GM21737 (cell line): ENCODE results near the gene EML5.

Experiments
- ATAC-seq: cut with Tn5 transposase; IDR thresholded peaks from one replicate; pipeline ENCODE4 v1.9.1; 2021; ENCODE audit warnings: mild to moderate bottlenecking, moderate library complexity; ENCODE audit not compliant: unreplicated experiment

EML5 gene

GRCh38 chr14:88625671-88626070, 167.1 kb downstream of the EML5 start:
- ATAC-seq: no peak

- ATAC-seq: no peak
Observed at GRCh38 chr14:88621100-88621499, 171.7 kb downstream of the EML5 start.

- no peak for ATAC-seq
Observed at GRCh38 chr14:88618476-88618875, 174.3 kb downstream of the EML5 start.

GRCh38 chr14:88617479-88617878, 175.3 kb downstream of the EML5 start:
- no peak for ATAC-seq

GRCh38 chr14:88616697-88617096, 176.1 kb downstream of the EML5 start:
- ATAC-seq: no peak

- no peak for ATAC-seq
Observed at GRCh38 chr14:88614218-88614907, 178.4 kb downstream of the EML5 start.

- no peak for ATAC-seq
Observed at GRCh38 chr14:88613552-88614010, 179.2 kb downstream of the EML5 start.

- ATAC-seq: no peak
Observed at GRCh38 chr14:88612981-88613380, 179.8 kb downstream of the EML5 start.

- no peak for ATAC-seq
Observed at GRCh38 chr14:88611878-88612277, 180.9 kb downstream of the EML5 start.

- ATAC-seq: no peak
Observed at GRCh38 chr14:88607829-88608228, 184.9 kb downstream of the EML5 start.

GRCh38 chr14:88605594-88605993, 187.2 kb downstream of the EML5 start:
- no peak for ATAC-seq

GRCh38 chr14:88604212-88604611, 188.5 kb downstream of the EML5 start:
- ATAC-seq: no peak

GRCh38 chr14:88599761-88600439, 192.9 kb downstream of the EML5 start:
- peak; percentile 93 for ATAC-seq

GRCh38 chr14:88599326-88599725, 193.4 kb downstream of the EML5 start:
- no peak for ATAC-seq

GRCh38 chr14:88598097-88598675, 194.6 kb downstream of the EML5 start:
- no peak for ATAC-seq

GRCh38 chr14:88597601-88598000, 195.2 kb downstream of the EML5 start:
- ATAC-seq: no peak

GRCh38 chr14:88597038-88597437, 195.7 kb downstream of the EML5 start:
- no peak for ATAC-seq

GRCh38 chr14:88592031-88592430, 200.7 kb downstream of the EML5 start:
- ATAC-seq: no peak

- no peak for ATAC-seq
Observed at GRCh38 chr14:88590173-88590572, 202.6 kb downstream of the EML5 start.

- no peak for ATAC-seq
Observed at GRCh38 chr14:88588081-88588480, 204.7 kb downstream of the EML5 start.

GRCh38 chr14:88584451-88584850, 208.3 kb downstream of the EML5 start:
- ATAC-seq: no peak

- no peak for ATAC-seq
Observed at GRCh38 chr14:88576222-88576621, 216.5 kb downstream of the EML5 start.
